ENCODE results near the gene AUNIP.

DNA sequence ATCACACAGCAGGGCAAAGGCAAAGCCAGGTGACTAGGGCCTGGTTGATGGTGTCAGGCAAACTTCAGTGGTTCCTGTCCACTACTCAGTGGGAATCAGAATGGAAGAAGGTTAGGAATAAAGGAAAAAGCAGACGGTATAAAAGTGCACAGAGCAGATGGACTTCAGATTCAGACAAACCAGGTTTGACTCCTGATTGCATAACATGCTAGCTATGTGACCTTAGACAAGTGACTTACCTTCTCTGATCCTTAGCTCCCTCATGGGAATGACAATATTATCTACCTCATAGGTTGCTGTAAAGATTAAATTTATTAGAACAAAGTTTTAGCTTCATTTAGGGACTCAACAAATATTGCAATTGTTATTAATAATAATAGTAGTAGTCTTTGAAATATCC is 11.4 kb upstream of the AUNIP start:
- TF ChIP-seq POLR2AphosphoS5 (IDR thresholded peaks at IDR 0.05), result no peak
- TF ChIP-seq, protein P1, sequence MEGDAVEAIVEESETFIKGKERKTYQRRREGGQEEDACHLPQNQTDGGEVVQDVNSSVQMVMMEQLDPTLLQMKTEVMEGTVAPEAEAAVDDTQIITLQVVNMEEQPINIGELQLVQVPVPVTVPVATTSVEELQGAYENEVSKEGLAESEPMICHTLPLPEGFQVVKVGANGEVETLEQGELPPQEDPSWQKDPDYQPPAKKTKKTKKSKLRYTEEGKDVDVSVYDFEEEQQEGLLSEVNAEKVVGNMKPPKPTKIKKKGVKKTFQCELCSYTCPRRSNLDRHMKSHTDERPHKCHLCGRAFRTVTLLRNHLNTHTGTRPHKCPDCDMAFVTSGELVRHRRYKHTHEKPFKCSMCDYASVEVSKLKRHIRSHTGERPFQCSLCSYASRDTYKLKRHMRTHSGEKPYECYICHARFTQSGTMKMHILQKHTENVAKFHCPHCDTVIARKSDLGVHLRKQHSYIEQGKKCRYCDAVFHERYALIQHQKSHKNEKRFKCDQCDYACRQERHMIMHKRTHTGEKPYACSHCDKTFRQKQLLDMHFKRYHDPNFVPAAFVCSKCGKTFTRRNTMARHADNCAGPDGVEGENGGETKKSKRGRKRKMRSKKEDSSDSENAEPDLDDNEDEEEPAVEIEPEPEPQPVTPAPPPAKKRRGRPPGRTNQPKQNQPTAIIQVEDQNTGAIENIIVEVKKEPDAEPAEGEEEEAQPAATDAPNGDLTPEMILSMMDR (IDR thresholded peaks at IDR 0.05 in 8 of 11, conservative IDR thresholded peaks at IDR 0.05 in 3 of 11), result no peak
